Measurements from ENCODE around the gene SCAMP2.
"Not testable (repeated sequence)": the region's sequence is repeated elsewhere in the genome, so short reads cannot be mapped to it uniquely, and the experiment has no call there.

SCAMP2 gene

DNA sequence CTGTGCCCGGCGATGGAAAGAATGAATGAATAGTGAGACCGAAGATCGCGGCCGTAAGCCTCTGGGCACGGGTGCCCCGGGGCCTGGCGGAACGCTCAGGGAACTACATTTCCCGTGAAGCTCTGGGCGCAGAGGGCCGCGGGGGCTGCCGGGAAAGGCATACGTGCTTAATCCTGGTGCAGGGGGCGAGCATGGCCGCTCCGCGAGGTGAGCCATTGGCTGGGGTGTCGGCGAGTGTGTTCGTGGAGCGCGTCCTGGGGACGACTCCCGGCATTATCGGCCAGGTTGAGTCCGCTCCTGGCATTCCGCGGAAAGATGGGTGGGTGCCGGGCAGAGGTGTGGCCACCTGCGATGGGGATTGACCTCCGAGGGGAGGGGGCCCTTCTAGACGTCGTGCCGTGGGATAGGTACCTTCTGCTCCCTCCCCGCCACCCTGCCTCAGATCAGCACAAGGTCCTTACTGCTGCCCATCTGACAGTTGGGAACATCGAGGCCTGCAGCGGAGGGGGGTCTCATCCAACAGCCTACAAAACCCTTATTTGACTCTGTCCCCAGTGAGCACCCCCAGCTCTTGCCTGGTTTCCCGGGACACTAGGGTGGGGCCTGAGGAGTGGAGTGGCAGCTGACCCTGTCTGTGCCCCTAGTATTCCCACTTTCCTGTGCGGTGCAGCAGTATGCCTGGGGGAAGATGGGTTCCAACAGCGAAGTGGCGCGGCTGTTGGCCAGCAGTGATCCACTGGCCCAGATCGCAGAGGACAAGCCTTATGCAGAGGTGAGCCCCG, 16.9 kb upstream of the SCAMP2 start, which contains the start of gene MPI:
TSS of gene MPI (plus strand) at position 160 of the 782 bp plus-strand sequence. CDS start at position 192, 32 bp downstream.
- DNase-seq = peak; percentile 91

DNA sequence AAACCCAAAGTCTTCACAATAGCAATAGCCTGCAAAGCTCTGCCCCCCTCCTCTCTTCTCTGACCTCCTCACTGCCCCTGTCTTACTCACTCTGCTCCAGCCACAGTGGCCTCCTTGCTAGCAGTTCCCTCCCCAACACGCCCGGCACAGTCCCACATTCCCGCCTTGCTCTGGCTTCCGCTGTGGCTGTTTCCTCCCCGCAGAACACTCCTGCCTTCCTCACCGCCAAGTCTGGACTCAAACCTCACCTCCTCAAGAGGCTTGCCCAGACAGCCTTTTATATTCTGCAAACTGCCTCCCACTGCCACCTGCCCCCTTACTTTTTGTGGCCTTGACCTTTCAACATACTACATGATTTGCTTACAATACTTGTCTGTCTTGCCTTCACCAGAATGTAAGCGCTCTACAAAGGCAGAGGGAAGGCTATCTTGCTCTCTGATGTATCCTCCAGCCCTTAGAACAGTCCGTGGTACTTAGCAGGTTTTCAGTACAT, 16.3 kb upstream of the SCAMP2 start:
- DNase-seq = peak; percentile 71

DNA sequence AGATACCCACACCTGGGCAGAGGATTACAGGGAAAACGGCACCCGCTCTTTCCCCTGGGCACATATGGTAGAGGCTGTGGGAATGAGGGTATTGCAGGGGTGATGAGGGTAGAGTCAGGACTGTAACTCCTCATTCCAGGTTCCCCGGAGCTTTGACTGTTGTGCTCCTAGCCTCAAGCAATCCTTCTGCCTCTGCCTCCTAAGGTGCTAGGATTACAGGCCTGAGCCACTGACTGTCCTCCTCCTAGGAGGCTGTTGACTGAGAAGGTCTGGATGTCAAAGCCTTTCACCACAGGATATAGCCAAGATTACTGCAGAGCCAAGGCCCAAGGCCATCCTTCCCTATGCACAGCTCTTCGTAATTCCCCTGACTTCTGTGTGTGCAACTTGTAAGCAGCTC, 15.6 kb upstream of the SCAMP2 start:
- no peak for DNase-seq

DNA sequence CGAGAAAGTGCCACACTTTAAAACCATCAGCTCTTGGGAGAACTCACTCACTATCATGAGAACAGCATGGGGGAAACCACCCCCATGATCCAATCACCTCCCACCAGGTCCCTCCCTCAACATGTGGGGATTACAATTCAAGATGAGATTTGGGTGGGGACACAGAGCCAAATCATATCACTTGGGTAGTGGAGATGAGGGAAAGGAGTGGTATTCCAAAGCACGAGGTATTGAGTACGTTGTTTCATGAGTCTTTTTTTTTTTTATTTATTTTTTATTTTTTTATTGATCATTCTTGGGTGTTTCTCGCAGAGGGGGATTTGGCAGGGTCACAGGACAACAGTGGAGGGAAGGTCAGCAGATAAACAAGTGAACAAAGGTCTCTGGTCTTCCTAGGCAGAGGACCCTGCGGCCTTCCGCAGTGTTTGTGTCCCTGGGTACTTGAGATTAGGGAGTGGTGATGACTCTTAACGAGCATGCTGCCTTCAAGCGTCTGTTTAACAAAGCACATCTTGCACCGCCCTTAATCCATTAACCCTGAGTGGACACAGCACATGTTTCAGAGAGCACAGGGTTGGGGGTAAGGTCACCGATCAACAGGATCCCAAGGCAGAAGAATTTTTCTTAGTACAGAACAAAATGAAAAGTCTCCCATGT, 14.5 kb upstream of the SCAMP2 start:
- DNase-seq = not testable (repeated sequence)

DNA sequence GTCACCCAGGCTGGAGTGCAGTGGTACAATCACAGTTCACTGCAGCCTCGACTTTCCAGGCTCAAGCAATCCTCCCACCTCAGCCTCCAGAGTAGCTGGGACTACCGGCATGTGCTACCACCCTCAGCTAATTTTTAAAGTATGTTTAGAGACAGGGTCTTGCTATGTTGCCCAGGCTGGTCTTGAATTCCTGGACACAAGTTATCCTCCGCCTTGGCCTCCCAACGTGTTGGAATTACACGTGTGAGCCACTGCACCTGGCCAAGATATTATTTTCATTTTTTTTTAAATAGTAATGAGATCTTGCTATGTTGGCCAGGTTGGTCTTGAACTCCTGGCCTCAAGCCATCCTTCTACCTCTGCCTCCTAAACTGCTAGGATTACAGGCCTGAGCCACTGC, 12.3 kb upstream of the SCAMP2 start:
- no peak for DNase-seq

DNA sequence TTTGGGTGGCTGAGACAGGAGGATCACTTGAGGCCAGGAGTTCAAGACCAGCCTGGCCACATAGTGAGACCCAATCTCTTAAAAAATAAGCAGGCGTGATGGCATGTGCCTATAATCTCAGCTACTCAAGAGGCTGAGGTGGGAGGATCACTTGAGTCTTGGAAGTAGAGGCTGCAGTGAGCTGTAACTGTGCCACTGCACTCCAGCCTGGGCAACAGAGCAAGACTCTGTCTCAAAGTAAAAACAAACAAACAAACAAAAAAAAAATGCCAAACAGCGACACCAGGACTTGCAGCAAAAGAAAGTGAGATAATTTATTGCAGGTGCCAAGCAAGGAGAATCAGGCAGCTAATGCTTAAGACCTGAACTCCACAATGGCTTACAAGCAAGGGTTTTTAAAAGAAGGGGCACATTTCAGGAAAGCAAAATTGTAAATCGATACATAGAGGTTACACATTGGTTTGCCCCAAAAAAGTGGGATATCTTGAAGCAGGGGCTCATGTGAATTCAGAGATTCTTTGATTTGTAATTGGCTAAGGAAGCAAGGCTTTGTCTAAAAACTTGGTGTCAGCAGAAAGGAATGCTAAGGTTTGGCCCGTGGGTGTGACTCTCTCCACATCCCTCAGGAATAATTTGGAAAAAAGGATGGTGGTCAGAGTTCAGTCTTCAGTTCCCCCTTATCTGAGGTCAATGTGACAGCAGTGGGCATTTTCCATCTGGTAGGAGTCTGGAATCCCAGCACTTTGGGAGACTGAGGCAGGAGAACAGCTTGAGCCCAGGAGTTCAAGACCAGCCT, 11.5 kb upstream of the SCAMP2 start:
- DNase-seq = no peak

DNA sequence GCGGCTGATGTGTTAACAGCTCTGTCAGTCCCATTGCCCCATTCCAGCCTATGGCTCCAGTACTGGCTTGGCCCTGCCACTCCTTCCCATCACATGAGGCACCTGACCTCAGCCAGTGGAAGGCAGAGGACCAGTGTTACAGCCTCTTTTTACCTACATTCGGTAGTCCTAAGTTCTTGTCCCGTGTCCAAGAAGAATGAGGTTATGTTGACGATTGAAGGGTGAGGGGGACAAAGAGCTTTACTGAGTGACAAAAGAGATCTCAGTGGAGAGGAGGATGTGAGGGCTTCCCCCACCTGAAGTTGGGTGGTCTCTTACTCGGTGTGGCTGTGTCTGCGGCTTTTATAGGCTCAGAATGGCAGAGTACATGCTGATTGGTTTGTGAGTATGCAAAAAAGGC, 9.4 kb upstream of the SCAMP2 start:
- DNase-seq = no peak

DNA sequence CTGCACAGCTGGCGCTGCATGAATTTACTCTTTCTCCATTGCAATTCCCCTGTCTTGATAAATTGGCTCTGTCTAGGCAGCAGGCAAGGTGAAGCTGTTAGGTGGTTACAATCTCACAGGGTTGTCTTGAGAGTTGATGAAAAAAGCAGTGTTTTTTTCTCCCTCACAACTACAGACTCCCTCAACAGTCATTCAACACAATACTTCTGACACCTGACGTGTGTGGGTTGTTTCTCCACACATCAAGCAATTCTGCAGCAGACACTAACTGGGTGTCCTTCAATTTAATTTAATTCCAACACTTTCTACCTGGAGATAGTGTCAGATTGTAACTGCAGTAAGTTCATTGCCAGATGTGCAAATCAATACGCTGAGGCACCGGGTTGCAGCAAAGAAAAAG, 5.1 kb upstream of the SCAMP2 start:
- no peak for DNase-seq

DNA sequence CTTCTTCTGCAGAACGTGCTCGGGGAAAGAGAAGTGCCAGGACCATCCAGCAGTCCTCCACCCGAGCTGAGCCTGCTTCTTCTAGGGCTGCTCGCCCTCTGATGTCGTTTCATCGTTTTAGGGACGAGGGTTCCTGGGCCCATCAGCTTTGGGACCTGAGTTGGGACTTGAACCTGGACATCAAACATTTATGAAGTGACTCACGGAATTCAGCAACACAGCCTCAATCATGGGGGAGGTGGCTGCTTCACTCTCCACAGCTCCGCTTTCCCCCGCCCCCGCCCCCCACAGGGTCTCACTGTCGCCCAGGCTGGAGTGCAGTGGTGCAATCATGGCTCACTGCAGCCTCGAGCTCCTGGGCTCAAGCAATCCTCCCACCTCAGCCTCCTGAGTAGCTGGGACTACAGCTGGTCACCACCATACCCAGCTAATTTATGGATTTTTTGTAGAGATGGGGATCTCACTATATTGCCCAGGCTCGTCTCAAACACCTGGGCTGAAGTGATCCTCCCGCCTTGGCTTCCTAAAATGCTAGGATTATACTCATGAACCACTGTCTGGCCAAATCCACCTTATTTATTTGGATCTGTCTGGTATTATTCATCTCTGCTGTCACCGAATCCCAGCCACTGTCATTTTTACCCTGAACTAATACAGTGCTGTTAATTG, 725 bp upstream of the SCAMP2 start:
- DNase-seq = no peak

DNA sequence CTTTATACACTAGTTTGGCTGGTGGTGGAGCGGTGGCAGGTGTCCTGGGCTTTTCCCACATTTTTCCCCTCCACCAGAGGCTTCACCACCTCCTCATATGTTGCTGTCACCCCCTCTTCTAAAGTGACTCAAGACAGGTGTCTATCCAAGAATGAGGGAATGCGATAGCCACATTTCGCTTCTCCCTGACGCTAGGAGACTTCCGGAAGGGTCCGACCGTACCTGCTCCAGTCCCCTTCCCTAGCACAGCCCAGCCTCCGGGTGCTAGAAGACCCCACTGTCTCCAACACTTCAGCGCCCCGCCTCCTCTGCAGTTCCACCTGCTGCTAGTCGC, 496 bp downstream of the SCAMP2 start:
- no peak for DNase-seq

DNA sequence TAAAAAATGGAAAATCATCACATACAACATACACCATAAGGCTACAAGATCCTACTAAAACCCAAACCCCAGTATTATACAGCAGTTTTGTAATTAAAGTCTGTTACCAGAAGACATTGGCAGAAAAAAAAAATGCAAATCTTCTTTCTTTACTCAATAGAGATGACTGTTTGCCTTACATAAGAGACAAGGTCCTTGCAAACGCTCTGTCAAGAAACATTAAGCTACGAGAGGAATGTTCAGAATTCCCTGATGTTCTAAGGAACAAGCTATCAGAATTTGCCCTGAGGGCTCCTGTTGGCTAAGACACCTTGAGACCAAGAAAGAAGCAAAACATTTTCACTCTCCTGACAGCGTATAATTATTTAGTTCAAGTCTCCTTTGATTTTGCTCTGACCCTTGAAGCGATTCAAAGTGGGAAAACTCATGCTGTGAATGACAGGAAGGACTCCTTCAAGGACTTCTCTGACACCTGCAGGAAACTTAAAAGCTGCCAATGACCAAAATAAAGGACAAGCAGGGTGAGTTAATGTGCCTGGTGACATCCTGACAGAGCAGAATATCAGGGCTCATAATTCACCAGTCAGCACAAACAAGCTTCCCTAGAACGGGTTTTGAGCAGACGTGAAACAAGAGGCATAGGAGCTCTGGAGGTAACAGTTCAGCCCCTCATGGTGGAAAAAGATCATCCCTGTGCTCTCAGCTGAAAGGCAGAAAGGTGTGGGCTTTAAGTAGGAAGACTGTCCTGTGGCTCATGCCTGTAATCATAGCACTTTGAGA, 2.5 kb downstream of the SCAMP2 start:
- no peak for DNase-seq

DNA sequence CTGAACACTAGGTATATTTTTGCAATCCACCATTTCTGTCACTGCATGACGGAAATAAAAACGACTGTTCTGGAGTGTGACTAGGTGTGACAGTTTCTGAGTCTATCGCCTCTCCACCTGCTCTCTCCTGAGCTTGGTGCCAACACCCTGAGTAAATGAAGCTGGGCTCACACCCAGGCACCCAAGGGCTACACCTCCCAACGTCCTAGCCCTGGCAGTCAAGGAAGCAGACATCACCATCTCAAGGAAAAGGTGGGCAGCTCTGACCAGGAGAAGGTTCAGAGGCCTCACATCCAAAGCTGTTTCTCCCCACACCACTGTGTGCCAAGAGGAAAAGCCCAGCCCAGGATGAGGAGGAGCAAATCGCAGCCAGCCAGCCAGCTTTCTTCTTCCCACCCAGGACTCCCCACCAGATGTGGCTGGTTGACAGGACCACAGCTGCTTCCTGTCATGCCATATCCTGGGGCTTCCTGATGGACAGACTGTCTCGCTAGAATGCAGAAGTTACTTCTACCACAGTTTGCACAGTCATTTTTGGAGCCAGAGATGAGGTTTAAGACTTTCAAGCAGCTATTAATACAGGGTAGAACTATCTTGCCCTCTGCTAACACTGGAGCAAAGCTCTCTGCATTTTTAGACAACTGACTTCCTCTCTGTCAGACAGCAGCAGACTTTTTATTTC, 3.3 kb downstream of the SCAMP2 start:
- peak; percentile 80 for DNase-seq

DNA sequence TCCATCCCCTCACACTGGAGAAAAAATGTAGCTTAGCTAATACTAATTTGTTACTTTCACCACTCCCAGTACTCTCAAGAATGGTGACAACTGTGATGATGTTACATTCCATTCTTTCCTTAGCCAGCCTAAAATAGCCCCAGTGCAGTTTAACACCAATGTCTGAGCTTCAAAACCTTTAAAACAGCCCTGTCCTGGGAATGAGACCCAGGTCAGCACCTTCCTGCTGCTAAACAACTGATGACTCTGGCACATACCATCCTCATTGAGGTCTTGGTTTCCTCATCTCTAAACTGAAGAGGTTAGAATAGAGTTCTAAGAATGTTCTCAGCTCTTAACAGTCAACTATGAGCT, 3.8 kb downstream of the SCAMP2 start:
- no peak for DNase-seq

DNA sequence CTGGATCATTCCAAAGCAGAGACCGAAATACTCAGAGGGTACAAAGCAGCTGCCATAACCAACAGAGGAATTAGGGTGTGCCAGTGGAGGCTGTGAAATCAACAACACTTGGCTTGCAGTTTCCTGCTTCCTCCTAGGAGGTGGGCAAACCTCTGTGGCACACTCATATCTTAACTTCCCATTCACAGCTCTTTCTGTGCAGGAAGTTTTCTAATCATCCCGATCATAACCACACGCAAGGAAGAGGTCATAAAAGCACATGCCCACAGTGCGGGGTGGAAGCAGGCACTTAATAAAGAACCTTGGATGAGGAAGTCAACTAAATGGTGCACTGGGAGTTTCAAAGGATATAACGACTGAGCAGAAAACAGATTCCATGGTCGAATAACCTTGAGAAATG, 5.1 kb downstream of the SCAMP2 start:
- DNase-seq = no peak

DNA sequence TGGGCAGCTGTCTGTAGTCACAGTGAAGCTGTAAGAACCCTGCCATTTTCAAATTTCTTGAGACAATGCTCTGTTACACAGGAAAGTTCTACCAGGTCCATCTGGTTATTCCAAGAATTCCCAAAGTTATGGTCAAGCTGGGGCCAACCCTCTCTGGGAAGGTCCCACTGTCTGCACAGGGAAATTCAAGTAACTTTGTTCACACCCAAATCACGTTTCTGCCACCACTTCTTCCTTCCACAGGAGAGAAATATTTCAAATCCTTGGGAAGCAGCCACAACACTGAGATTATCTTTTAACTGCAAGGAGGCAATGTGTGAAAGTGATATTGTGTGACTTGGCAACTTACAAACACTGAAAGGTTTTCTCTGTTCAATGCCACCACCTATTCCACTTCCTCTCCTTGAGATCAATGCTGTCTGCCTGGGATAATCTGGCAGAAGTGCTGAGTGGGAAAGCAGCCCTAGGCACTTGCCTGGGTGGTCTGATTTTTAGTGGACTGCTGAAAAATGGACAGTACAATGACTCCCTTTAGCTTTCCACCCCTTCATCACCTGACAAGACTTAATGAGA, 5.6 kb downstream of the SCAMP2 start:
- no peak for DNase-seq

DNA sequence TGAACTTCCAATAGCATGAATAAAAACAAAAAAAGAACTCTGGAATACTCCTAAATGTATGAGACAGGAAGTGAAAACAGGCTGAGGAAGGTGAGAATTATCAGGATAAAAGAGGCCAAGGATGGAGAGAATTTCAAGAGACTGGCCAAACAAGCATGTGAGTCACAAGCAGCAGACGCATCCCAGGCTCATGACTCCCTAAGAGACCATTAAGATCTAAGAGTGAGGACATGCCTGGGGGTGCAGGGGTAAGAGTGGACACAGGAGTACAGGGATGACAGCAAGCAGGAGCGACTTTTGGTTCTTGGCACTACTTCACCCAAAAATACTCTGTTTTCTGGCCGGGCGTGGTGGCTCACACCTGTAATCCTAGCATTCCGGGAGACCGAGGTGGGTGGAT, 7.1 kb downstream of the SCAMP2 start:
- no peak for DNase-seq

DNA sequence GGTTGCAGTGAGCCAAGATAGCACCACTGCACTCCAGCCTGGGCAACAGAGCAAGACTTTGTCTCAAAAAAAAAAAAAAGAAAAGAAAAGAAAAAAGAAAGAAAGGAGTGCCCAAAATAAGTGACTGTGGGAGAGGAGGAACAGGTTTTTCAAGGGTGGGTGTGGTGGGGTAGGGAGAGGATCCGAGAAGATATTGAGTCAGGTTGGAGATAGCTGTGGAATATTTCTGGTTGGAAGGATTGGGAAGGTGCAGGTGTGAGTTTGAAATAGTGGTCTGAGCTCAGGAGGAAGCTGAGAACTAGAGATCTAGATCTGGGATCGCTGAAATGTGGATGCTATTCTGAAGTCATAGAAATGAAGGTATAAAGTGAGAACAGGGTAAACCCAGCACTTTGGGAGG, 7.8 kb downstream of the SCAMP2 start:
- no peak for DNase-seq

DNA sequence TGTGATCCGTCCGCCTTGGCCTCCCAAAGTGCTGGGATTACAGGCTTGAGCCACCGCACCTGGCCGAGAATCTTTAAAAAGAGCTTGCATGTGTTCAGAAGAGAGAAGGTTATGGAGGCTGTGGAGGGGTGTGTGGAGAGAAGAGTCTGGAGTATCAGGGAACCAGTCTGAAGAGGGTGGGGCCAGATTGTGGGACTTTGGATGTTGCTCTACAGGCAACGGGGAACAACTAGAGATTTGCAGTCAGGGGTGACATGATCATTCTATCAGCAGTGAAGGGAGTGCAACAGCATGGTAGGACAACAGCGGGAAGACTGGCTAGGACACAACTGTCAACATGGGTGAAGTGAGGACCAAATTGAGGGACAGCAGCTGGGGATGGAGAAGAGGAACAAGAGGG, 8.9 kb downstream of the SCAMP2 start:
- no peak for DNase-seq

DNA sequence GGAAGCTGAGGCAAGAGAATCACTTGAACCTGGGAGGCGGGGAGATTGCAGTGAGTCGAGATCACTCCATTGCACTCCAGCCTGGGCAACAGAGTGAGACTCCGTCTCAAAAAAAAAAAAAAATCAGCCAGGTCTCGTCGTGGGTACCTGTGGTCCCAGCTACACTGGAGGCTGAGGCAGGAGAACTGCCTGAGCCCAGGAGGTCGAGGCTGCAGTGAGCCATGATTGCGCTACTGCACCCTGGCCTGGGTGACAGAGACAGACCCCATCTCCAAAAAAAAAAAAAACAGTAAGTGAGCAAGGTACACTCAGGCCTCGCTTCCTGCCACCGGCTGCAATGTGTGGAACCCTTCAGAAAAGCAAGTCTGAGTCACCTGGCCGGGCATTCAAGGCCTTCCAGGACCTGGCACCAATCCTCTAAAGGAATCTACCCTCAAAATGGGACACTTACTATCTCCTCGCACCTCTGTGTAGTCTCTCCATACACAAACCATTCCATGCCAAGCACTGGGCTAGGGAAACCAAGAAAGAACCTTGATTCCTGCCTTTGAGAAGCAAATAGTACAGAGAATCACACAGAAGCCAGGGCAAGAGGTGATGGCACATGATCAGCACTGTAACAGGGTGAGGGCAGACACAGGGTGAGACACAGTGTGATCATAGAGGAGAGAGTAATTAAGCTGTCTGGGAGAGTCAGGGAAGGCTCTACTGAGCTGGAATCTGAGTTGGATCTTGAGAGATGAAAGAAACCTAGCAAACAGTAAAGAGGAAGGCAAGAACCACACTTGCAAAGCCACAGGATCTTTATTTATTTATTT, 9.7 kb downstream of the SCAMP2 start:
- no peak for DNase-seq

DNA sequence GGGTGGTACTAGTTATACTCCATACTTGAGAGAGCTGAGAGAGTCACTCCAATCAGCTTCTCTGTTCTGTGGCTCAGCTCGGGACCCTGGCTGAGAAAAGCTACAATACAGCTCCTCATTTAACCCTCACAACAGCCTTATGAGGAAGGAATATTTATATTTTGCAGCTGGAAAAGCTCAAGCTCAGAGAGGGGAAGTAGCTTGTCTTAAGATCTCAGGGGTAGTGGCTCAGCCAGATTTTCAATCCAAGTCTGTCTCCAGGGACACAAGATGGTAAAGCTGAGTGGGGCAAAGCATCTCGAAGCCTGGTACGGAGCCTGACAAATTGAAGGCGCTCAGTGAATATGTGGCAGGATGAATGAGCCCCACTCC, 14.8 kb downstream of the SCAMP2 start:
- DNase-seq = no peak
